Left ventricle myocardium superior (tissue), 1 donor: Measurements from ENCODE around the gene DLG4. TPM values are rescaled to one million over a fixed set of nuclear protein-coding genes. Genes with fewer than 3 reads are reported as not detected.

ENCODE experiments used
- ATAC-seq: fragments of 200-7000 bp; cut with Tn5 transposase; one replicate; pipeline ENCODE4 v1.9.1; 2020; ENCODE audit warnings: mild to moderate bottlenecking, moderate library complexity
- DNase-seq: peaks from one replicate; pipeline ENCODE4 v3.0.0-alpha.2; 2020
- intact Hi-C: fragments of 100-400 bp; cut with micrococcal nuclease; formaldehyde crosslinking; loops from one replicate; pipeline ENCODE4 v1.11.0; 2022
- long read RNA-seq: library from polyadenylated mRNA; unstranded; transcript quantifications from one replicate; pipeline ENCODE4 v2.0.0, GENCODE V29; 2021
- total RNA-seq: library from RNA; stranded (reverse); fragmentation: NEBNext Ultra II Directional; extraction: Animal tissue kit (Norgen Biotek cat#: 25700); gene quantifications from one replicate; pipeline ENCODE4 v1.2.1, GENCODE V29; 2021
- donor health status: DM: no; HTN: yes; CAD: no; lungs with severe emphysema.

The DLG4 gene
- 21.3 TPM for total RNA-seq
- long read RNA-seq, partial matches to known transcripts = 1 of 8 reads
- long read RNA-seq, other reads (novel, unspliced or antisense) = 7 of 8 reads

DNA sequence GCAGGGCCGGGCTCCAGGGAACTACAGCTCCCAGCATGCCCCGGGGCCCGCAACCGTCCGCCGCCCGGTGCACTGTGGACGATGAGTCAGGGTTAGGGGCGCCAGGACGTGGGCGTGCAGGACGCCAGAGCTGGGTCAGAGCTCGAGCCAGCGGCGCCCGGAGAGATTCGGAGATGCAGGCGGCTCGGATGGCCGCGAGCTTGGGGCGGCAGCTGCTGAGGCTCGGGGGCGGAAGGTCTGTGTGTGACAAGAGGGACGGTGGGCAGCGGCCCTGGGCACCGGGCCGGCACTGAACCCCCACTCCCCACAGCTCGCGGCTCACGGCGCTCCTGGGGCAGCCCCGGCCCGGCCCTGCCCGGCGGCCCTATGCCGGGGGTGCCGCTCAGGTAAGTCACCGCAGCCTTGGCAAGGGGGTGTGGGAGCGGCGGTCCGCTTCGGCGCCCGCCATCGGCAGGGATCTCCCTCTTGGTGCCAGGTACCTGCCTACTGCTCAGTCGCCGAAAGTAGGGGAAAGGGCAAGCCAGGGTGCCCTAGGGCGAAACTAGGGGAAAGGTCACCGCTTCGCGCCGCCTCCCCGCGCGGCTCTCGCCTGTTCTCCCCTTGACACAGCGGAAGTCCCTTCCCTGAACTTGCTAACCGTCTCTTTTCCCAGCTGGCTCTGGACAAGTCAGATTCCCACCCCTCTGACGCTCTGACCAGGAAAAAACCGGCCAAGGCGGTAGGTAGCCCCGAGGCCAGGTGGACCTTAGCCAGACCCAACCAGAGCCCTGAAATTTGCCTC is at the start of gene DLG4, which contains the start of gene ACADVL:
Gene DLG4, minus strand, starts transcription at position 25 of the 781 bp plus-strand sequence.
Gene ACADVL, plus strand, starts transcription at position 127 of the 781 bp plus-strand sequence. Its CDS starts 47 bp downstream, at position 174.
- ATAC-seq (peak; percentile 82), DNase-seq (peak; percentile 97)
- intact Hi-C loops = no loop called here

GRCh38 chr17:7266784-7267183 is 47.1 kb upstream of the DLG4 start:
- ATAC-seq = no peak
- intact Hi-C loops = no loop called here
- DNase-seq = no peak

DNA sequence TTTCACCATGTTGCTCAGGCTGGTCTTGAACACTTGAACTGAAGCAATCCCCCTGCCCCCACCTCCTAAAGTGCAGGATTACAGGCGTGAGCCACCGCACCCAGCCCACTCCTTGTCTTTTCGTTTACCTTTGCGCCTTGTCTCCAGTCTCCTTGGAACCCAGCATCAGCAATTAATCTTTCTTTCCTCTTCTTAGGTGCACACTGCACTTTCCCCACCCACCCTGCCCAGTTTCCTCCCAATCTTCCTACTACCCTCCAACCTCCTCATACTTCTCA is 44.1 kb upstream of the DLG4 start:
- ATAC-seq (no peak), DNase-seq (no peak)
- intact Hi-C loops = no loop called here

GRCh38 chr17:7262935-7263800 is 43.5 kb upstream of the DLG4 start:
- intact Hi-C loops = no loop called here
- ATAC-seq (no peak), DNase-seq (no peak)

GRCh38 chr17:7262192-7262934 is 42.7 kb upstream of the DLG4 start, which contains the start of gene CLDN7:
CLDN7 (minus strand) TSS chr17:7262478; CDS start chr17:7262043, 435 bp downstream.
- DNase-seq (no peak), ATAC-seq (no peak)
- intact Hi-C loops = no loop called here

- DNase-seq = no peak
- intact Hi-C loops = no loop called here
- peak; percentile 33 for ATAC-seq
Observed at GRCh38 chr17:7261379-7262191, 41.9 kb upstream of the DLG4 start.

DNA sequence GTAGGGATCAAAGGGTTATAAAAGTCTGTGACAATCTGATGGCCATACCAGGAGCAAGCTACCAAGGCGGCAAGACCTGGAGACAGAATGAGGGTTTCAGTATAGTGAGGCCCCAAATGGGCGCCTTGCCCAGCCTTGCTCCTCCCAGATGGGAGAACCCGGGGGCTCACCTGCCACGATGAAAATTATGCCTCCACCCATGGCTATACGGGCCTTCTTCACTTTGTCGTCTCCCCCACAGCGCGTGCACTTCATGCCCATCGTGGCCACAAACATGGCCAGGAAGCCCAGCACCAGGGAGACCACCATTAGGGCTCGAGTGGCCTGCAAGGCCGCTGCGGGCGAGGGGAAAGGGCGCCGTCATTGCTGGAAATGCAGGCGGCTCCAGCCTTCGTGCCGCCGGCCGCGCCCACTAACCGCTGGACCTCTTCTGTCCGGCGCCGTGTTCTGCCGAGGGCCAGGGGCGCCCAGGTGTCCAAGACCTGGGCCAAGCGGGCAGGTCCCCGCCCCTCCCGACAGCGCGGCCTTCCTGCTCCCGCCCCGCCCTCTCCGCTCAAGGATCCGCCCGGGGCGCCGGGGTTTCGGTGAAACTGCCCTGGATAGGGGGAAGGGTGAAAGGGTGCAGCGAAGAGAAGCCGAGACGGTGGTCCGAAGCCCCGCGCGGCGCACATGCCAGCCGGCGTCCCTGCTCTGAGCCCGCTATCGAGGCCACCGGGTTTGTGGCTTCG is 41.2 kb upstream of the DLG4 start:
- ATAC-seq (peak; percentile 70), DNase-seq (peak; percentile 53)
- intact Hi-C loops = no loop called here

GRCh38 chr17:7260151-7260550 is 40.5 kb upstream of the DLG4 start:
- no peak for DNase-seq
- peak; percentile 6 for ATAC-seq
- intact Hi-C loops = no loop called here

DNA sequence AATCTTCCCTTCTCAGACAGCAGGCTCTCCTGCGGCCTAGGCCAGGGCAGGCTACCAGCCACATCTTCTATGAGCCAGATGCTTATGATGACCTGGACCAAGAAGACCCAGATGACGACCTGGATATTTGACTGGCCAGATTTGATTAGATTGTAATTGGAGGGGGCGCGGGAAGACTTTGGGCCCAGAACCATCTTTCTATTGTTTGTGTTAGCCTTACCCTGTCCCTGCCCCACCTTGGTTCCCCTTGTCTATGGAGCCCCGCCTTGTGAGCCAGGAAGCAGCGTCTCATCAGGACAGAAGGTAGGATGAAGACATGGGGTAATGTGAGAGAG is 39.9 kb upstream of the DLG4 start:
- ATAC-seq (no peak), DNase-seq (no peak)
- intact Hi-C loops = no loop called here

- intact Hi-C loops = no loop called here
- DNase-seq (no peak), ATAC-seq (no peak)
Observed at GRCh38 chr17:7258731-7259554, 39.3 kb upstream of the DLG4 start.

DNA sequence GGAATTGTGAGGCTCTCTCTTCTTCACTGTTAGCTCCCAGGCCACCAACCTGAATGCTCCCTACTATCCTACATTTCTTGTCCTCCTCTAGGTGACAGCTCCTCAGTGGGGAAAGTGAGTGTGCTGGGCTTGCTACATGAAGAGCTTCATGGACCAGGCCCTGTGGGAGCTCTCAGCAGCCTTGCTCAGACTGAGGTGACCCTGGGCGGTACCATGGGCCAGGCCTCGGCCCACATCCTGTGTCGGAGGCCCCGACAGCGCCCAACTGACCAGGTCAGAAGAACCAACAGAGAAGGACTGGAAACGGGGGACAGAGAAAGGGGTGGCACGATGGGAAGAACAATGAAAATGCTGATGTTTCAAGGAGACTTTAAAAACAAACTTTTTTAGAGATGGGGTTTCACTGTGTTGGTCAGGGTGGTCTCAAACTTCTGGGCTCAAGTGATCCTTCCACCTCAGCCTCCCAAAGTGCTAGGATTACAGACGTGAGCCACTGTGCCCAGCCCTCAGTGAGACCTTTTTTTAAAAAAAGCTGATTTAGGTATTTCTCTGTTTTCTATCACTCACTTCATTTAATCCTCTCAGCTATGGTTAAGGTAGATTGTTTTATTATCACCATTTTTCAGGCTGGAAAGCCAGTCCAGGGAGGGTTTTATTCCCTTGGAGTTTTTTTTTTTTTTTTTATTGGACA is 37.3 kb upstream of the DLG4 start:
- intact Hi-C loops = no loop called here
- DNase-seq = no peak
- ATAC-seq = no peak

DNA sequence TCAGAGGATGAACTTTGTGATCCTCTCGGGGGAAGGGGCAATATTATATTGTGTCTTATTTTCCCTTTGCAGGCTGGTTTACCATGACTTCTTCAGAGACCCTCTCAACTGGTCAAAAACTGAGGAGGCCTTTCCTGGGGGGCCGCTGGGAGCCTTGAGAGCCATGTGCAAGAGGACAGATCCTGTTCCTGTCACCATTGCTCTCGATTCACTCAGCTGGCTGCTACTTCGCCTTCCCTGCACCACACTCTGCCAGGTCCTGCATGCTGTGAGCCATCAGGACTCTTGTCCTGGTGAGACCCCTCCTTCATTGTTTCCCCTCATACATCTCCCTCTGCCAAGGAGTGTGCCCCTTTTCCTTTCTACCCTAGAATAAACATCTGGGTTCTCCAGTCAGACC is 34.9 kb upstream of the DLG4 start:
- intact Hi-C loops = no loop called here
- ATAC-seq (no peak), DNase-seq (no peak)

GRCh38 chr17:7253082-7253481 is 33.4 kb upstream of the DLG4 start:
- intact Hi-C loops = no loop called here
- ATAC-seq = no peak
- DNase-seq = no peak

- DNase-seq (peak; percentile 96), ATAC-seq (peak; percentile 80)
- intact Hi-C loops = no loop called here
Observed at GRCh38 chr17:7252176-7253043, 32.8 kb upstream of the DLG4 start, which contains the start of gene ELP5. ELP5 (plus strand) TSS chr17:7252215; CDS start chr17:7252551, 336 bp downstream.

GRCh38 chr17:7251661-7252175 is 32.1 kb upstream of the DLG4 start, which contains the start of gene CTDNEP1:
CTDNEP1 (minus strand) TSS chr17:7251734; CDS start chr17:7251296, 438 bp downstream.
- intact Hi-C loops = no loop called here
- ATAC-seq = peak; percentile 94
- peak; percentile 99 for DNase-seq
